GM18508 (cell line): ENCODE data around the gene GGTLC3.
"Not testable (repeated sequence)": the region's sequence is repeated elsewhere in the genome, so short reads cannot be mapped to it uniquely, and the experiment has no call there.

Experiments used
- ATAC-seq: cut with Tn5 transposase; IDR thresholded peaks from one replicate; pipeline ENCODE4 v1.9.1; 2021; ENCODE audit warnings: moderate number of reproducible peaks; ENCODE audit not compliant: insufficient read depth, unreplicated experiment

GGTLC3 gene

DNA sequence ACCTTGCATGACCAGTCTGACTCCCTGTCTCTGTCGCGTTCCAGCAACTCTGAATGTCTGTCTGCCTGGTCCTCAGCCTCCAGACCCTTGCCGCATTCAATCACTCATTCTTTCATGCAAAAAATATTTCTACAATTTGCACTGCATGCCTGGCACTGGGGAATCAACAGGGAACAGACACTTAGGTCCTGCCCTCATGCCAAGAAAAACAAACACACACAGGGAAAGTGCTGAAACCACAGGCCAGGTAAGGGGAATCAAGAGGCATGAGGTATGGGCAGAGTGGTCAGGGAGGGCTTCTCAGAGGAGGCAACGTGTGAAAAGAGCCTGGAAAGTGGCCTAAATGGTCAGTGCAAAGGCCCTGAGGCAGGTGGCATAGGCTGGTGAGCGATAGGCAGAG, at the start of gene GGTLC3:
Gene GGTLC3 (minus strand): TSS at position 101 of the 400 bp plus-strand sequence. CDS start 264 bp downstream, outside the sequence.
- not testable (repeated sequence) for ATAC-seq

DNA sequence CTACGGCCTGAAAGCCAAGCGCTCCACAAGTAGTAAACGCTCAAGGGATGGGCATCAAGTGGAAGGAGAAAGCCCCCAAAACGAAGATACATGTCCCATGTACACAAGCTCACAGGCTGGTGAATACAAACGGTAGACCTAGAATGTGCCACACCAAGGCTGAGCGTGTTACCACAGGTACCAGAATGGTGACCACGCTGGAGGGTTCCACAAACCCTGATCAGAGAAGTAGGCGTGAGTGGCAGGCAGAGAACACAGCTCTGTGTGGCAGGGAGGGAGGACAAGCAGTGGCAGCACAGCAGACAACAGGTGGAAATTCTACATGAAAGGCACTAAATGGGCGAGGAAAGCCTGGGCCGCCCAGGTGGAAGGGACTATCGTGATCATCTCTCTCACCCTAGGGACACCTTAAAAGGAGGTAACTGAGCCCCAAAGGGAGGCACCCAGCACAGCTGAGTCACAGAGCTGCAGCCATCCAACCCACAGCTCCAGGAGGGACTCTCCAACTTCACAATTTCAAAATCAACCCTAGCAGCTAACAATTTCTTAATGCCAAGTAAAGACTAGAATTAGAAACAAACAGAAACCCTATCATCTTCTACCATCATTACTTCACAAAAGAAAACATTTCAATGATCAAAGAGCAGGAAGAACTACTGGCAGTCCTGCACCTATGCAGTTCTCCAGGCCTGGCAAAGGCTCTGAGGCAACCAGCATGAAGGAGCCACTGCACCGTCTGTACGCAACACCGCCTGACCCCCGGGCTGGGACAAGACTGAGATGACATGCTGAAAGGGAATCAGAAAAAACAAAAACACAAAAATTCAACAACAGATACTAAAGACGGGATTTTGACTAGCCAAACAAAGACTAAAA, 42.4 kb upstream of the GGTLC3 start:
- ATAC-seq: not testable (repeated sequence)

DNA sequence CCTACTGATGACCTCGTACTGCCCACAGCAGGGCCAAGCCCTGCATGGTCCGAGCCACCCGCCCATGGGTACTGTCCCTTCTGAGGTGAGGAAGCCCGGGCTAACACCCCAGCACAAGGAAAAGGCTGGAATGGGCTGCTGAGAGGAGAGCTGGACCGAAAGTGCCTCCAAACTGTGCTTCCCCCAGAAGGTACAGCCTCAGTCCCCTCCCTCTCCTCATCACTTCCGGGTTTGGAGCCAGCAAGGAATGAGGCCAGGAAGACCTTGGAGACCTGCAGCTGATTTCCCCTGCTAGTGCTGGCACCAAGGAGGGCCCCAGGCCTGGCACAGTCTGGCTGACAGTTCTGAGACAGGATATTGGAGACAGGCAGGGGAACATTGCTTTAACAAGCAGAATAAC, 41.0 kb upstream of the GGTLC3 start:
- not testable (repeated sequence) for ATAC-seq

DNA sequence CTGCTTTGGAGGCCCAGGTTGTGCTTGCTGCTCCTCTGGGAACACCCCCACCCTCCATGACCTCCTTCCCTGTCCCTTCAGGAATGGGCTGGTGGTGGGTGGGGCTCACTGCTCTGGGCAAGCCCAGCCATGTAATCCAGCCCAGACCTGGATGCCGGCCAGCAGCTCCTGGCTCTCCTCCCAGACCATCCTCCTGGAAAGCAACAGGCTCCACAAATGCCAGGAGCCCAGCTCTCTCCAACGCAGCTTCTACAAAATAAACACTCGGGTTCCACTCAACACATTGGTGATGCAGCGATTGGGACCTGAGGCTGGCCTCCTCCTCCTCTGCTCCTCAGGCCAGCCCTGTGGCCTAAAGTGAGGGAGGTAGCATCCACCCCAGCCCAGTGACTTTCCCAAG, 40.6 kb upstream of the GGTLC3 start:
- ATAC-seq: not testable (repeated sequence)

DNA sequence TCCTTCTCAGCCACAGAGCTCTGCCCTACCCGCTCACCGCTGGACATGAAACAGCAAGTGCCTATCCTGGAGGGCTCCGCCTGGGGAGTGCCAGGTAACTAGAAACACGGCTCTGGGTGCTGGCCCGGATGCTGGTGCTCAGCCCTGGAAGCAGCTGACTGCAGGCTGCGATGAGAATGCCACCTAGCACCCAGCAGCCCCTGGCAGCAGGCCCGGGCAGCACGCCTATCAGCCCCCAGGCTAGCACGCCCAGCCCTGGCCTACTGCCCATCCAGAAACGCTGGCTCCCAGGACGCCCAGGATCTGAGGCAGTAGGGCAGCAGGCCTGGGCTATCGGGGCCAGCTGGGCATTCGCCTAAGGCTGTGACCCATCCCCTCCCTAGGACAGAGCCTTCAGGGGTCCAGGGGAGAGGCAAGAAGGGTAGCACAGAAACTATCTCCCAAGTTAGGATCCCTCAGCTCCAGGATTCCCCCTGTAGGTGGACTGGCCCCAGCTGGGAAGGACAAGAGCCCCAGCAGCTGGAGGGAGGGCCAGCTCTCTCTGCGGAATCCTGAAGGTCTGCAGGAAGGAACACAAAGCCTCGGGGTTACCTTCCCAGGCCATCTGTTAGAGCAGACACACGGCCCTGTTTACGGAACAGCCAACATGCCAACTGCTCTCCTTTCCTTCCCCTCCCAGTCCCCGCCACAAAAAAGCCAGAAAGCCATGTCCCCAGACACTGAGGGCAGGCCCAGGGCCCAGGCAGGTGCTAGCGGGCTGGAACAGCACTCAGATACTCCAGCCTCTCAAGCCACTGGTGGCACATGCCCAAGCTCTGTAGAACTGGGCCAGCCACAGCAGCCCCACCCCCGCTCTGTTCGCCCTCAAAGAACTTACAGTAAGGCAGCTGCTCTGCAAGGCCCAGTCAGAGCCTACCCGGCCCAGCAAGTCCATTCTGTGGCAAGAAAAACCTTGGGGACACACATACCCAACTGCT, 36.6 kb upstream of the GGTLC3 start:
- ATAC-seq: not testable (repeated sequence)

DNA sequence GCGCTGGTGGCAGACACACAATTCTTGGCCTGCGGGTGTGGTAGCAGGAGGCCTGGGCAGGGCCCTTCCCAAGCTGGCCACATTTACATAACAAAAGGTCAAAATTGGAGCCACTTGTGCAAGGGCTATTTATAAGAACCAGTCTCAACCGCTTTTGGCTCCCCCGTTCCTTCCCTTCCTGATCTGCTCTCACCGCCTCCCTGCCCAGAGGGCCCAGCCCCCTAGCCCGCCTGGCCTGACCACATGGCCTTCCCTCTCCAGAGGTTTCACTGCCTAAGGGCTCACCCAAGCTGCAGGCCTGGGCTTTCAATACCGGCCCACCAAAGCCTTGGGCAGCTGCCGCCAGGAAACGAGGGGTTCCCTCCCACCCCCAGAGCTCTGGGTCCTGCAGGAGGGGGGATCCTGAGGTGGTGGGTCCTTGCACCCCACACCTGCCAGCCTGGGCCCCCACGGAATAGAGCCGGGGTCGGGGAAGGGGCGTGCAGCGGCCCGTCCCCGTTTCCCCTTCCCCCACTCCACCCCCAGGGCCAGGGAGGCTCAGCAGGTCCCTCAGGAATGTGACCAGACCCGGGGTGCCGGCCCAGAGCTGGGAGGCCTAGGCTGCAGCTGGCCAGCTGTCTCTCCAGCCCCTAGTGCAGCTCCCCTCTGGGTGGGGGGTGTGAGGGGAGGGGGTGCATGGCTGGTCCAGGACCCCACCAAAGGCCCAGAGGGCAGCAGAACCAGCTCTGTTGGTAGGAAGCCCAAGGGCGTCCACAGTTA, 35.1 kb upstream of the GGTLC3 start:
- ATAC-seq: not testable (repeated sequence)

DNA sequence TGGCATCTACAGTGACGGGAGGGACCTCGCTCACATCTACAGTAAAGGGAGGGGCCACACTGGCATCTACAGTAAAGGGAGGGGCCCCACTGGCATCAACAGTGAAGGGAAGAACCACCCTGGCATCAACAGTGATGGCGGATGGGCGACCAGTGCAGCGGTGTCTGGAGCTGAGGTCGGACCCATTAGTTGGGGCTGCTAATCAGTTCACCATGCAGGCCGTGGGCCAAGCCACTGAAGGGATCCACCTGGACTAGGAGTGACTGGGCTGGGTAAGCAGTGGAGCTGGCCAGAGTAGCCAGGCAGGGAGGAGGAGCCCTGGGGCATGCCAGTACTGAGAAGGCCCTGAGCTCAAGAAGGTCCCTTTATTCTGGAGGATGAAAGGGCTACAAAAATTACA, 33.1 kb upstream of the GGTLC3 start:
- not testable (repeated sequence) for ATAC-seq

DNA sequence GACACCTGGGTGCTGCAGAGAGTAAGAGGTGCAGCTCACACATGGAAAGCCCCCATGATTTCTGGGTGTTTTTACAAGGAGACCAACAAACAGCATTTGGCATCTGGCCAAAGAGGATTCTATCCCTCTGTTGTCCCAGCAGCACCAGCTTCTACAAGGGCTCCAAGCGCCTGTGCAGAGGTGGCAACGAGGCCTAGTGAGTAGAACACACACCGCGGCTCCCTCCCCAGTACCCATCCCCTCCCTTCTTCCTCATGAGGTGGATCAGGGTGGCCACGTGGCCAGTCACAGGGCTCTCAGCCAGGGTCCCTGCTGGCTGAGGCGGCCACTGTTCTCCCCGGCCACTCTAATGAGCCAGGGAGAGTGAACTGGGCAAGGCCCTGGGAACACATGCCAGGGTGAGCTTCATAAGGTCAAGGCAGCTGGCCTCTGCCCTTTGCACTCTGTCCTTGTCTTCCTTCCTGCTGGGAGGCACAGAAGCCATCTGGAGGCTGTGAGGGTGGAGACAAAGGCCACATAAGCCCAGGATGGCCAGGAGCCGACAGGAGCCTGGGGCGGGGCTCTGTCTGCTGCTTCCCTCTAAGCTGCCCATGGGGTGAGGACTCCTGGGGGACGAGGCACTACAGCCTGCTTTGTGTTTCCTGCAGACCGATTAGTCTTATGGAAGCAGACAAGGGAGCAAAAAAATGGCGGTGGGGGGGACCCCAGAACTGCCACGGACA, 31.7 kb upstream of the GGTLC3 start:
- not testable (repeated sequence) for ATAC-seq

DNA sequence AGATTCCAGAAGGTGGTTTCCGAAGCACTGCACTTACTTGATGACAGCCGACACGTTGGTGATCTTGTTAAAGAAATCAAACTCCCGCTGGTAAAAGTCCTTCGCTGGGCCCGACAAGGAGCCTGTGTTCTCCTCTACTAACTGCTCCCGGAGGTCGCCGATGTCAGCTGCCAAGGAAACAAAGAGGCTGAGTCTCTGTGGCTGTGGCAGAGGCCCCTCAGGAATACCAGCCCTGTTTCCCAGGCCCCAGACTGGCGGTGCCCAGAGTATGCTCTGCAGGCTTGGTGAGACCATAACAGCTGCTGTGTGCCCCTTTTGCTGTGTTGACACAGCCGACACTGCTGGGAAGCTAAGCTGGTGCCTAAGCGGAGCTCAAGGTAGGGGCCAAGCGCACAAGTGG, 26.7 kb upstream of the GGTLC3 start:
- ATAC-seq: not testable (repeated sequence)

DNA sequence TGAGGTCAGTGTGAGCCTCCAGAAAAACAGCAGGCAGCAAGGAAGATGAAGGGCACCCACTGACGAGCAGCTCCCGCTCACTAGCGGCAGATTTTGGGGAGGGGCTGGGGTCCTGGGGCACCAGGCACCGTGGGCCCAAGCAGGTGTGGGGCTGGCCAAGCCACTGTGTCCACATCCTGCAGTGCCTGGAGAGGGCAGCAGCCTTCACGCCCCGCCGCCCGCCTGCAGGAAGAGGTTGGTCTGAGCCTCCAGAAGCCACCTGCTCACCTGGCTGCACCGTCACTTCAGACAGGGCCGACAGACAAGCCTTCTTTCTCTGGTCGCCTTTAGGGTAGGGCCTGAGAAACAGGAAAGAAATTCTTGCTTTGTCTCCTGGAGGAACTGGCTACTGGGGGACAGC, 25.4 kb upstream of the GGTLC3 start:
- ATAC-seq: not testable (repeated sequence)

DNA sequence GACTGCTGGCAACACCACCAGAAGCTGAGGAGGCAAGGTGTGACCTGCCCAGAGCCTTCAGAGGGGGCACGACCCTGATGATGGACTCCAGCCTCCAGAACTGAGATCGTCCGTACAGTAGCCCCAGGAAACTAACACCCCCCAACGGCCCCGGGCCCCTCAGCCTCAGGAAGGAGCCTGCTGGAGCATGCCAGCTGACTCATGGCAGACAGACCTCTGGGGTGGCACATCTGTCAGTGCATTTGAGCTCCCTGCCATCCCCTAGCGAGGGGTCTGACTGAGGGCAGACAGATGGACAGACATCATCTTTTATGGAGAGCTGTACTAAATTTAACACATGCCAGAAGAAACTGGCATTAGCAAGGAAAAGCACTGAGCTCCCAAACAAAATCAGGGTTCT, 22.0 kb upstream of the GGTLC3 start:
- ATAC-seq: not testable (repeated sequence)

DNA sequence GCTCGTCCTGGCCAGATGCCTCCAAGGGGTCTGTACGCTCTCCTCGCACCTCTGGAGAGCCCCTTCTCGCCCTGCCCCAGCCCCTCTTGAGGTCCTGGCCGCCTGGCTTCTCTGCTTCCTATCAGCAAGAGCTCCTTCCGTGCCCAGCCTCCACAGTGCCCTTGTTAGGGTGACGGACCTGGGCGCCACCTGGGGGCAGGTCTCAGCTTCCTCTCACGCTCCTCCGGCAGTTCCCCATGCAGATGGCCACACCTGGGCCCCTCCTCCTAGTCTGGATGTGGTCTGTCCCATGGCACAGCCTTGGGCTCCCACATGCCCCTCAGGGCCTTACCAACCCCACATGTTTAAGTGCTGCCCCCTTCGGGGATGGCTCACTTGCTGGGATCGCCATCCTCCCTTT, 16.4 kb upstream of the GGTLC3 start:
- not testable (repeated sequence) for ATAC-seq

DNA sequence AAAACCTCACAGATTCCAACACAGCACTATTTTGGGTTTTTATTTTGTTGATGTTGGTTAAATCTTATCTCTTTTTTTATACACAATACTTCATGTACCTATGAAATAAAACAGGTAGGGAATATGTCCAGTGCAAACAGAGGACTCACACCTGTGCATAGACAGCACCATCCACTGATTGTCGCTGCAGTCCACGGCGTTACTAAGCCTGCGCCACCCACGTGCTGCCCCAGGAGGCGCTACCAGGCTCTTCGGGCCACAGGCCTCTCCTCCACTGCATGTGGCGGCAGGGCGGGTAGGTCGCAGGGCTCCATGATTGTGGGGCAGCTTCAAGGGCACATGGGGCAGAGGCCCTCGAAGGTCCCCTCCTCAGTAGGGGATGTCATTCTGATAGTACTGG, 15.7 kb upstream of the GGTLC3 start:
- not testable (repeated sequence) for ATAC-seq

DNA sequence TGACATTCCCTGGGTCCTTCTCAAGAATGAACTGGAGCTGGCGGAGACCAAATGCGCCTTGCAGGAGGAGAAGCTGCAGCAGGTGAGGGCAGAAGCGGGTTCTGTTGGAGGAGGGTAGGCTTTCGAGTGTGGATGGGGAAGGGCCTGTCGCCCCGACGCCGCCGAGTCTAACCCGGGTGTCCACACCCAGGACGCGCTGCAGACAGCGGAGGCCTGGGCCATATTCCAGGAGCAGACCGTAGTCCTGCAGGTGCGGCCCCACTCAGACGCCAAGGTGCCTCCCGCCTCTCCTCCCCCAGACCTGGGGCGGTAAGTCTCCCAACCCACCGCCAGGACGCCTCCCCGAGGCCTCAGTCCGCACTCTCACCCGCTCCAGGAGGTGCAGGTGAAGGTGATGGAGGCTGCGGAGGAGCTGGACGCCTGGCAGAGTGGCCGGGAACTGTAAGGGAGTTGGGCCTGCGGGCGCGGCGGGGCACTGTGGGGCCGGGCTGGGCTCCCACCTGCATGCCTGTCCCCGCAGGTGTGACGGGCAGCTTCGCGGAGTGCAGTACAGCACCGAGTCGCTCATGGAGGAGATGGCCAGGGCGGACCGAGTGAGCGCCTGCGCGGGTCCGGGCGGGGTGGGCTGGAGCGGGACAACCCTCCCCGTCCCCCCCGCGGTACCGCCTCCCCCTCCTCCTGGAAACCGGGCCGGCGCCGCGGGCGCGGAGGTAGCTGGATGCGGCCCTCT, 11.6 kb upstream of the GGTLC3 start:
- ATAC-seq: not testable (repeated sequence)

DNA sequence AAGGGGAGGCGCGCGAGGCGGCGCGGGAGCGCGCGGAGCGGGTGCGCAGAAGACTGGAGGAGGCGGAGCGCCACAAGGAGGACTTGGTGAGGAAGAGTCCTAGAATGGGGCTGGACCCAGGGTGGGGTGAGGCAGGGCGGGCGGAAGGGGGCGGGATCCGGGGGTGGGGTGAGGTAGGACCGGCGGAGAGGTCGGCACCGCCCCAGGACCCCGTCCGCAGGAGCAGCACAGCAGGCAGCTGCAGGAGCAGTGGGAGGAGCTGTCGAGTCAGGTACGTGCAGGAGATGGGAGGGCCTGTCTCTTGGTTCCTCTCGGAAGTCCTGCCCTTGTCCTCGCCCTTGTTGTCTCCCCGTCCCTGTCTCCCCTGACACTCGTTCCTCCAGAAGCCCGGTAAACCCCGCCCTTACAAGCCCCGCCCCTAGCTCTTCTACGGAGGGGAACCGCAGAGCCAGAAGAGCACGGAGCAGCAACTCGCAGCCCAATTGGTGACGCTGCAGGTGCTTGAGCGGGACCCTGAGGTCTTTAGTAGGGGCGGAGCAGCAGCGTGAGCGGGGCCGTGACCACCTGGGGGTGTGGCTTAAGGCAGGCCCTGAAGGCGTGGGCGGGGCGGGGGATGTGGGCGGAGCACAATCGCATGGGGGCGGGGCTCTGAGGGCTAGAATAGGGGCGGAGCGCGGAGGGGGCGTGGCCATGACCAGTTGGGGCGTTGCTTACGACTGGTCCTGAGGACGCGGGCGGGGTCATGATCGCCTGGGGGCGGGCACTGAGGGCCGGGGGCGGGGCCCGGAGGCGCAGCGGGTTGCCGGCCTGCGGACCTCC, 10.8 kb upstream of the GGTLC3 start:
- peak; percentile 51 for ATAC-seq

DNA sequence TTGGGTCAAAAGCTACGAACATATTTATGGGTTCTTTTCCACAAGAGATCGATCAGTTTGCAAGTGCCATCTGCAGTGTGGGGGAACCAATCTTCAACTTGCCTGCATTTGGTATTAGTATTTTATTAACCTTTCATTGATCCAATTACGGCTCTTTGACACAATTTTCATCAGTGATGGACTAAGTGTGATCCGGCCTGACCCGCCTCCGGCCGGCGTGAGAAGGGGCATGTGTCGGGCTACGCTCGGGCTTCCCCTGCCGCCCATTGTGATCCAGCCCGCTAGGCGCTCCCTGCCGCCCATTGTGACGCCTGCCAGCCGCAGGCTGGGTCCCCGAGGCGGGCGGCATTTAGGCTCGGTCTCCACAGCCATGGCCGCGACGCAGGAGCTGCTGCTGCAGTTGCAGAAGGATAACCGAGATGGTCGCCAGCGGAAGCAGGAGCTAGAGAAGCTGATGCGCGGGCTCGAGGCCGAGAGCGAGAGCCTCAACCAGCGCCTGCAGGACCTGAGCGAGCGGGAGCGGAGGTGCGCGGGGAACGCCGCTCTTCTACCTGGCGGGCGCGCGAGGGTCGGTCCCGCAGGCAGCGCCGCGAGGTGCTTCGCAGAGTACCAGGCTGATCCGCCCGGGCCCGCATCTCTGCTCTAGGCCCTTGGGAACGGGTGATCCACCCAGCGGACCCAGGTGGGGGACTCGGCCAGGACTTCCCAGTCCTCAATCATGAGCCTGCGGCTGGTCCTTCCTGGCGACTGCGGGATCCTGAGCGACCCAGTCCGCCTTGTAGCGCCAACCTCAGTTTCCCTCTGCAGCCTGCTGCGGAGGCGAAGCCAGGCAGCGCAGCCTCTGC, 10.0 kb upstream of the GGTLC3 start, which contains the start of gene TMEM191B:
Gene TMEM191B (plus strand): TSS at position 51 of the 845 bp plus-strand sequence. CDS start 179 bp downstream, at position 230.
- ATAC-seq: not testable (repeated sequence)

DNA sequence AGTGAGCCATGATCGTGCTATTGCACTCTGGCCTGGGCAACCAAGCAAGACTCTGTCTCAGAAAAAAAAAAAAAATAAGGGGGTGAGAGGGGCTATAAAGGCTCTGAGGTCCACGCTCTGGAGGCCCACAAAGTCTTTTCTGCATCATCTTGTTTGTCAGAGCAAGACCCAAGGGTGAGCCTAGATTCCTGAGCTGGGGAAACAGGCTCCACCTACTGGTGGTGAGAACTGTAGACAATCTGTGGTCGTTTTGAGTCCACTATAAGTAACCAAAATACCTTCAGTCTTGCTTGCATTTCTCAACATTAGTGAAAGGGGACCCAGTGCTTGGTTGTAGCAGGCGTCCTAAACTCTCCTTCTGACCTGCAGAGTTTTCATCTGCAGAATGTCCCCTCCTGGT, 5.4 kb upstream of the GGTLC3 start:
- not testable (repeated sequence) for ATAC-seq
